Fibroblast of lung (primary cell): Measurements from ENCODE around the gene RAB34. TPM values are rescaled to one million over a fixed set of nuclear protein-coding genes. Genes with fewer than 3 reads are reported as not detected.
A peak's percentile ranks its signal among the peaks of the same experiment; 100 is the strongest.

Source experiments
- DNase-seq, 2 donors: peaks; one replicate each; pipeline versions ENCODE4 v3.0.0 to v3.0.0-alpha.2; 2010; ENCODE audit warnings: low read depth in 2 of 2
- H2AFZ ChIP-seq: 2 replicates; pipeline ENCODE4 v1.5.1; 2012; ENCODE audit warnings: low read length, control low read depth, inconsistent platforms
- H3K27ac ChIP-seq: 2 replicates; pipeline ENCODE4 v1.5.1; 2011; ENCODE audit warnings: low read length, control low read depth; ENCODE audit not compliant: insufficient read depth
- H3K27me3 ChIP-seq: 2 replicates; pipeline ENCODE4 v1.5.1; 2011; ENCODE audit warnings: mild to moderate bottlenecking, low read length; ENCODE audit not compliant: control insufficient read depth, insufficient read depth
- H3K36me3 ChIP-seq: 2 replicates; pipeline ENCODE4 v1.5.1; 2011; ENCODE audit warnings: low read length; ENCODE audit not compliant: control insufficient read depth, insufficient read depth
- H3K4me1 ChIP-seq: 2 replicates; pipeline ENCODE4 v1.5.1; 2011; ENCODE audit warnings: low read length; ENCODE audit not compliant: control insufficient read depth, insufficient read depth; ENCODE audit errors: extremely low read depth
- H3K4me2 ChIP-seq: 2 replicates; pipeline ENCODE4 v1.5.1; 2011; ENCODE audit warnings: low read length, control low read depth; ENCODE audit not compliant: insufficient read depth; ENCODE audit errors: extremely low read depth
- H3K4me3 ChIP-seq, 4 experiments: fragments of 200-600 bp in 1 of 4; sonication (generic) in 1 of 4; replicated peaks in 1 of 4; 2 replicates each; pipeline ENCODE4 v1.5.1; 2011 to 2016; ENCODE audit warnings: low read length in 4 of 4, low read depth in 3 of 4, mild to moderate bottlenecking in 3 of 4, control low read depth in 2 of 4, inconsistent platforms in 1 of 4, mixed read lengths in 1 of 4; ENCODE audit not compliant: insufficient read depth in 1 of 4; ENCODE audit errors: control extremely low read depth in 1 of 4
- H3K79me2 ChIP-seq: 2 replicates; pipeline ENCODE4 v1.5.1; 2012; ENCODE audit warnings: mild to moderate bottlenecking, low read length, inconsistent platforms; ENCODE audit not compliant: control insufficient read depth, insufficient read depth
- H3K9ac ChIP-seq: 2 replicates; pipeline ENCODE4 v1.5.1; 2011; ENCODE audit warnings: mild to moderate bottlenecking, low read length, control low read depth; ENCODE audit not compliant: insufficient read depth
- H3K9me3 ChIP-seq: 2 replicates; pipeline ENCODE4 v1.5.1; 2012; ENCODE audit warnings: low read depth, low read length; ENCODE audit not compliant: control insufficient read depth, insufficient read depth
- H4K20me1 ChIP-seq: 2 replicates; pipeline ENCODE4 v1.5.1; 2011; ENCODE audit warnings: low read length; ENCODE audit not compliant: control insufficient read depth, insufficient read depth; ENCODE audit errors: extremely low read depth
- CTCF ChIP-seq, 2 donors: IDR thresholded peaks in 1 of 2; conservative IDR thresholded peaks in 1 of 2; 1 replicate in 1 of 2; 2 replicates in 1 of 2; pipeline ENCODE4 v1.5.1; 2011 to 2012; ENCODE audit warnings: low read length in 2 of 2, control low read depth in 1 of 2, inconsistent platforms in 1 of 2, low read depth in 1 of 2, mild to moderate bottlenecking in 1 of 2
- EZH2 ChIP-seq: IDR thresholded peaks from 2 replicates; pipeline ENCODE4 v1.5.1; 2012; ENCODE audit warnings: low read length, control low read depth, mild to moderate bottlenecking; ENCODE audit errors: missing control alignments
- polyA plus RNA-seq, 2 donors: library from polyadenylated mRNA; depleted of rRNA in 1 of 2; stranded (reverse) in 1 of 2; unstranded in 1 of 2; fragments of >200 nt; gene quantifications; 2 replicates each; pipeline ENCODE4 v1.2.1, GENCODE V29; 2011 to 2012; ENCODE audit warnings: missing spikeins in 1 of 2
- total RNA-seq: library from RNA; depleted of rRNA; stranded (reverse); fragments of >200 nt; gene quantifications from 2 replicates; pipeline ENCODE4 v1.2.1, GENCODE V29; 2014

RAB34 gene
- total and polyA plus RNA-seq, 2 donors (not counting 1 experiment from before 2014, with no cell fraction given) = 174 to 287 TPM

GRCh38 chr17:28667870-28668269 is 49.8 kb downstream of the RAB34 start:
- Histone ChIP-seq H3K9ac (no peak overlapping the region), H3K4me1 (peaks cover 3% of the 10 kb centered on the region), H3K27ac (no peak overlapping the region), H3K79me2 (peaks cover 59% of the 10 kb centered on the region), H2AFZ (no peak overlapping the region), H3K36me3 (peaks cover 11% of the 10 kb centered on the region), H3K4me2 (no peak overlapping the region), H3K9me3 (no peaks in the 10 kb centered on the region), H3K4me3 (no peak overlapping the region), H3K27me3 (no peaks in the 10 kb centered on the region), H4K20me1 (peaks cover 2% of the 10 kb centered on the region)
- TF ChIP-seq CTCF (conservative IDR thresholded peaks at IDR 0.05 in 1 of 2, IDR thresholded peaks at IDR 0.05 in 1 of 2; ENCODE audit: low read depth in 1 of 2, low read length in 2 of 2) (no peak), EZH2 (no peak)
- peak in 1 of 2 donors; percentile 18 for DNase-seq

- Histone ChIP-seq H3K27ac (no peak overlapping the region), H3K36me3 (peaks cover 5% of the 10 kb centered on the region), H3K4me3 (no peak overlapping the region), H3K9ac (no peak overlapping the region), H2AFZ (no peak overlapping the region), H3K4me2 (no peak overlapping the region), H3K9me3 (no peaks in the 10 kb centered on the region), H3K79me2 (peaks cover 72% of the 10 kb centered on the region), H3K27me3 (no peaks in the 10 kb centered on the region), H4K20me1 (peaks cover 2% of the 10 kb centered on the region), H3K4me1 (peaks cover 3% of the 10 kb centered on the region)
- no peak for DNase-seq
- no peak for TF ChIP-seq EZH2
Observed at GRCh38 chr17:28665994-28666393, 51.7 kb downstream of the RAB34 start.

Other genes starting within 250 kb of the RAB34 start
- not detected in 2 replicates for gene SLC13A2, start 244.2 kb downstream of the RAB34 start, total RNA-seq
- gene SLC13A2, start 244.2 kb downstream of the RAB34 start, polyA plus RNA-seq = not detected in 2 replicates
- gene FOXN1, start 211.5 kb downstream of the RAB34 start, total RNA-seq = not detected in 2 replicates
- gene FOXN1, start 211.5 kb downstream of the RAB34 start, polyA plus RNA-seq = not detected in 2 replicates
- 16.9 and 19.2 TPM in 2 replicates for gene UNC119, start 165.2 kb downstream of the RAB34 start, total RNA-seq
- gene UNC119, start 165.2 kb downstream of the RAB34 start, polyA plus RNA-seq = 24.6 and 26.4 TPM in 2 replicates
- 32.6 and 53.7 TPM in 2 replicates for gene PIGS, start 146.3 kb downstream of the RAB34 start, total RNA-seq
- gene PIGS, start 146.3 kb downstream of the RAB34 start, polyA plus RNA-seq = 59.9 and 68.4 TPM in 2 replicates
- 59.3 and 91.3 TPM in 2 replicates for gene ALDOC, start 141.0 kb downstream of the RAB34 start, total RNA-seq
- gene ALDOC, start 141.0 kb downstream of the RAB34 start, polyA plus RNA-seq = 47.3 and 111 TPM in 2 replicates
- 1.5 and 13.7 TPM in 2 replicates for gene SPAG5, start 118.8 kb downstream of the RAB34 start, total RNA-seq
- gene SPAG5, start 118.8 kb downstream of the RAB34 start, polyA plus RNA-seq = 12.0 and 48.8 TPM in 2 replicates
- gene RSKR, start 103.7 kb downstream of the RAB34 start, total RNA-seq = 3.8 and 4.1 TPM in 2 replicates
- 1.8 and 2.5 TPM in 2 replicates for gene RSKR, start 103.7 kb downstream of the RAB34 start, polyA plus RNA-seq
- gene BLTP2, start 72.7 kb downstream of the RAB34 start, total RNA-seq = 107 and 160 TPM in 2 replicates
- 74.9 and 96.3 TPM in 2 replicates for gene BLTP2, start 72.7 kb downstream of the RAB34 start, polyA plus RNA-seq
- 56.5 and 58.5 TPM in 2 replicates for gene SDF2, start 56.0 kb downstream of the RAB34 start, total RNA-seq
- gene SDF2, start 56.0 kb downstream of the RAB34 start, polyA plus RNA-seq = 65.2 and 75.2 TPM in 2 replicates
- 36.7 and 61.6 TPM in 2 replicates for gene SUPT6H, start 55.7 kb downstream of the RAB34 start, total RNA-seq
- gene SUPT6H, start 55.7 kb downstream of the RAB34 start, polyA plus RNA-seq = 34.7 and 39.1 TPM in 2 replicates
- 2.3 and 2.6 TPM in 2 replicates for gene PROCA1, start 6.0 kb downstream of the RAB34 start, total RNA-seq
- gene PROCA1, start 6.0 kb downstream of the RAB34 start, polyA plus RNA-seq = 0.85 and 0.93 TPM in 2 replicates
- gene RPL23A, start 2.1 kb upstream of the RAB34 start, total RNA-seq = 519 and 881 TPM in 2 replicates
- gene RPL23A, start 2.1 kb upstream of the RAB34 start, polyA plus RNA-seq = 1,041 and 1,196 TPM in 2 replicates
- 4.1 and 6.6 TPM in 2 replicates for gene TLCD1, start 8.4 kb upstream of the RAB34 start, total RNA-seq
- 10.8 and 11.5 TPM in 2 replicates for gene TLCD1, start 8.4 kb upstream of the RAB34 start, polyA plus RNA-seq
- 2.8 TPM in 2 replicates for gene NEK8, start 10.9 kb upstream of the RAB34 start, total RNA-seq
- 3.0 and 3.8 TPM in 2 replicates for gene NEK8, start 10.9 kb upstream of the RAB34 start, polyA plus RNA-seq
- gene TRAF4, start 26.1 kb upstream of the RAB34 start, total RNA-seq = 28.7 and 32.6 TPM in 2 replicates
- 17.5 and 20.8 TPM in 2 replicates for gene TRAF4, start 26.1 kb upstream of the RAB34 start, polyA plus RNA-seq
- 1.8 and 2.8 TPM in 2 replicates for gene FAM222B, start 124.9 kb upstream of the RAB34 start, total RNA-seq
- gene FAM222B, start 124.9 kb upstream of the RAB34 start, polyA plus RNA-seq = 9.0 and 10.5 TPM in 2 replicates
- gene ERAL1, start 137.1 kb upstream of the RAB34 start, total RNA-seq = 20.8 and 25.4 TPM in 2 replicates
- 39.0 and 55.7 TPM in 2 replicates for gene ERAL1, start 137.1 kb upstream of the RAB34 start, polyA plus RNA-seq
- gene FLOT2, start 179.9 kb upstream of the RAB34 start, total RNA-seq = 39.8 and 48.9 TPM in 2 replicates
- 81.1 and 95.4 TPM in 2 replicates for gene FLOT2, start 179.9 kb upstream of the RAB34 start, polyA plus RNA-seq
- gene DHRS13, start 185.2 kb upstream of the RAB34 start, total RNA-seq = 6.9 and 7.8 TPM in 2 replicates
- gene DHRS13, start 185.2 kb upstream of the RAB34 start, polyA plus RNA-seq = 2.6 and 4.6 TPM in 2 replicates
- gene PHF12, start 233.7 kb upstream of the RAB34 start, total RNA-seq = 9.0 and 14.2 TPM in 2 replicates
- gene PHF12, start 233.7 kb upstream of the RAB34 start, polyA plus RNA-seq = 10.1 and 11.9 TPM in 2 replicates